ENCODE measurements around the gene NXPH3. TPM values are rescaled to one million over a fixed set of nuclear protein-coding genes. Genes with fewer than 3 reads are reported as not detected.

Gene NXPH3
- total RNA-seq, 3 donors from 2014 or later (not counting 1 experiment from before 2014, with no cell fraction given), result not detected

GRCh38 chr17:49610883-49611584 lies 35.4 kb downstream of the NXPH3 start:
- Histone ChIP-seq H3K27me3 (ENCODE audit: control insufficient read depth, insufficient read depth, low read length) (no peaks in the 10 kb centered on the region), H3K36me3 (ENCODE audit: control insufficient read depth, insufficient read depth, low read length) (peaks cover 82% of the 10 kb centered on the region), H3K27ac (ENCODE audit: low read length) (no peak overlapping the region), H3K9me3 (ENCODE audit: control insufficient read depth, insufficient read depth, low read length) (no peaks in the 10 kb centered on the region), H3K4me3 (ENCODE audit: low read length) (no peak overlapping the region), H3K4me1 (ENCODE audit: control insufficient read depth, insufficient read depth, low read length) (no peaks in the 10 kb centered on the region)
- no peak for ATAC-seq
- H3K27ac Mint-ChIP-seq, result no peak overlapping the region
- DNase-seq, result no peak
- no peaks in the 10 kb centered on the region for H3K9me3 Mint-ChIP-seq
- intact Hi-C loops (cut with micrococcal nuclease), result no loop called here
- H3K36me3 Mint-ChIP-seq, result peaks cover 26% of the 10 kb centered on the region
- 94% methylated on average over 5 of the region's 5 CpGs for WGBS (ENCODE audit: insufficient coverage)
- TF ChIP-seq CTCF (IDR thresholded peaks at IDR 0.05), result no peak
- no peak overlapping the region for H3K4me3 Mint-ChIP-seq
- H3K4me1 Mint-ChIP-seq, result peaks cover 0 to 5% of the 10 kb centered on the region in 2 donors
- no peaks in the 10 kb centered on the region for H3K27me3 Mint-ChIP-seq (ENCODE audit: low read depth in 2 of 2)

GRCh38 chr17:49612726-49613125 lies 37.1 kb downstream of the NXPH3 start:
- H3K4me3 ChIP-seq (ENCODE audit: low read length), result no peak overlapping the region
- no peak overlapping the region for H3K27ac Mint-ChIP-seq
- DNase-seq (no peak), ATAC-seq (no peak)
- H3K4me3 Mint-ChIP-seq, result no peak overlapping the region
- H3K36me3 ChIP-seq (ENCODE audit: control insufficient read depth, insufficient read depth, low read length), result peaks cover 82% of the 10 kb centered on the region
- 100% methylated on average over 1 of the region's 1 CpG for WGBS (ENCODE audit: insufficient coverage)
- H3K4me1 ChIP-seq (ENCODE audit: control insufficient read depth, insufficient read depth, low read length), result peaks cover 3% of the 10 kb centered on the region
- TF ChIP-seq CTCF (IDR thresholded peaks at IDR 0.05), result no peak
- H3K4me1 Mint-ChIP-seq, result peaks cover 0 to 5% of the 10 kb centered on the region in 2 donors
- no peaks in the 10 kb centered on the region for H3K9me3 Mint-ChIP-seq
- no peaks in the 10 kb centered on the region for H3K9me3 ChIP-seq (ENCODE audit: control insufficient read depth, insufficient read depth, low read length)
- H3K27me3 ChIP-seq (ENCODE audit: control insufficient read depth, insufficient read depth, low read length), result no peaks in the 10 kb centered on the region
- no peak overlapping the region for H3K27ac ChIP-seq (ENCODE audit: low read length)
- no peaks in the 10 kb centered on the region for H3K27me3 Mint-ChIP-seq (ENCODE audit: low read depth in 2 of 2)
- intact Hi-C loops (cut with micrococcal nuclease), result no loop called here
- H3K36me3 Mint-ChIP-seq, result peaks cover 24% of the 10 kb centered on the region

GRCh38 chr17:49613182-49613800 lies 37.6 kb downstream of the NXPH3 start:
- no peak overlapping the region for H3K4me3 ChIP-seq (ENCODE audit: low read length)
- intact Hi-C loops (cut with micrococcal nuclease), result no loop called here
- peaks cover 4% of the 10 kb centered on the region for H3K4me1 ChIP-seq (ENCODE audit: control insufficient read depth, insufficient read depth, low read length)
- DNase-seq (no peak), ATAC-seq (no peak)
- Mint-ChIP-seq H3K27me3 (ENCODE audit: low read depth in 2 of 2) (no peaks in the 10 kb centered on the region), H3K4me1 (peaks cover 3 to 7% of the 10 kb centered on the region in 2 donors), H3K36me3 (peaks cover 22% of the 10 kb centered on the region), H3K4me3 (no peak overlapping the region), H3K27ac (no peak overlapping the region), H3K9me3 (no peaks in the 10 kb centered on the region)
- H3K27me3 ChIP-seq (ENCODE audit: control insufficient read depth, insufficient read depth, low read length), result no peaks in the 10 kb centered on the region
- no CpG with 5 or more reads among the region's 1 CpG for WGBS (ENCODE audit: insufficient coverage)
- H3K27ac ChIP-seq (ENCODE audit: low read length), result no peak overlapping the region
- peaks cover 82% of the 10 kb centered on the region for H3K36me3 ChIP-seq (ENCODE audit: control insufficient read depth, insufficient read depth, low read length)
- H3K9me3 ChIP-seq (ENCODE audit: control insufficient read depth, insufficient read depth, low read length), result no peaks in the 10 kb centered on the region
- no peak for TF ChIP-seq CTCF (IDR thresholded peaks at IDR 0.05)
